Measurements from ENCODE around the gene TRIM61.
A peak's percentile ranks its signal among the peaks of the same experiment; 100 is the strongest.
"Not testable (repeated sequence)": the region's sequence is repeated elsewhere in the genome, so short reads cannot be mapped to it uniquely, and the experiment has no call there.

TRIM61 gene

GRCh38 chr4:164997941-164998340 lies 20.5 kb upstream of the TRIM61 start:
- DNase-seq (ENCODE audit: extremely low spot score): no peak
- POLR2A ChIA-PET: no interaction called here
- CTCF ChIA-PET: interaction anchor here (0.8 kb wide), 1 partner anchor 62 kb away, joined by 3 read pairs; no protein-coding TSS in a partner anchor
- no peak for TF ChIP-seq CTCF (IDR thresholded peaks at IDR 0.05; ENCODE audit: control extremely low read depth, extremely low read depth, low read depth, missing control alignments)

GRCh38 chr4:164997324-164997723 lies 19.9 kb upstream of the TRIM61 start:
- TF ChIP-seq CTCF (IDR thresholded peaks at IDR 0.05; ENCODE audit: control extremely low read depth, extremely low read depth, low read depth, missing control alignments): peak; percentile 17
- no peak for DNase-seq (ENCODE audit: extremely low spot score)
- ChIA-PET POLR2A (no interaction called here), CTCF (interaction anchor here (1.0 kb wide), 1 partner anchor 12 kb away, joined by 3 read pairs; no protein-coding TSS in a partner anchor)

GRCh38 chr4:164996123-164996522 lies 18.7 kb upstream of the TRIM61 start:
- DNase-seq (ENCODE audit: extremely low spot score); POLR2A ChIA-PET; CTCF ChIA-PET: not testable (repeated sequence)

- DNase-seq (ENCODE audit: extremely low spot score); CTCF ChIA-PET; POLR2A ChIA-PET: not testable (repeated sequence)
Measured at GRCh38 chr4:164990786-164991185, 13.3 kb upstream of the TRIM61 start.

- TF ChIP-seq CTCF (IDR thresholded peaks at IDR 0.05; ENCODE audit: control extremely low read depth, extremely low read depth, low read depth, missing control alignments): no peak
- ChIA-PET CTCF (interaction anchor here (0.8 to 1.4 kb wide), 3 partner anchors 13 to 123 kb away, joined by 3 to 4 read pairs (median 3); partner anchors contain the start of genes TMEM192 and TRIM61), POLR2A (no interaction called here)
- DNase-seq (ENCODE audit: extremely low spot score): no peak
Measured at GRCh38 chr4:164989471-164989870, 12.0 kb upstream of the TRIM61 start.

- POLR2A ChIA-PET; DNase-seq (ENCODE audit: extremely low spot score): not testable (repeated sequence)
- CTCF ChIA-PET: interaction anchor here (1.4 to 2.2 kb wide), 5 partner anchors 8 to 45 kb away, joined by 4 to 8 read pairs (median 5); no protein-coding TSS in a partner anchor
Measured at GRCh38 chr4:164971929-164972328, 5.5 kb downstream of the TRIM61 start.

- POLR2A ChIA-PET: no interaction called here
- CTCF ChIA-PET: no interaction called here
- no peak for DNase-seq (ENCODE audit: extremely low spot score)
- no peak for TF ChIP-seq CTCF (IDR thresholded peaks at IDR 0.05; ENCODE audit: control extremely low read depth, extremely low read depth, low read depth, missing control alignments)
Measured at GRCh38 chr4:164959896-164960295, 17.6 kb downstream of the TRIM61 start.

GRCh38 chr4:164959421-164959820 lies 18.0 kb downstream of the TRIM61 start:
- CTCF ChIA-PET, POLR2A ChIA-PET: not testable (repeated sequence)

More at GRCh38 chr4:164959421-164959820, 18.0 kb downstream of the TRIM61 start:
- not testable (repeated sequence) for DNase-seq (ENCODE audit: extremely low spot score)
